ENCODE data around the gene MAP7D1.
"Not testable (repeated sequence)": the region's sequence is repeated elsewhere in the genome, so short reads cannot be mapped to it uniquely, and the experiment has no call there.

The MAP7D1 gene

GRCh38 chr1:36151845-36152203 is 4.1 kb upstream of the MAP7D1 start:
- no peak for DNase-seq (ENCODE audit: low spot score)

- DNase-seq (ENCODE audit: low spot score): no peak
Observed at GRCh38 chr1:36153476-36153875, 2.5 kb upstream of the MAP7D1 start.

- no peak for DNase-seq (ENCODE audit: low spot score)
Observed at GRCh38 chr1:36154335-36154734, 1.6 kb upstream of the MAP7D1 start.

- DNase-seq (ENCODE audit: low spot score): no peak
Observed at GRCh38 chr1:36154765-36155407, 1.1 kb upstream of the MAP7D1 start.

GRCh38 chr1:36156329-36157114 is 562 bp downstream of the MAP7D1 start:
- DNase-seq (ENCODE audit: low spot score): peak; percentile 81

GRCh38 chr1:36157115-36157903 is 1.3 kb downstream of the MAP7D1 start:
- no peak for DNase-seq (ENCODE audit: low spot score)

GRCh38 chr1:36157973-36158826 is 2.2 kb downstream of the MAP7D1 start:
- no peak for DNase-seq (ENCODE audit: low spot score)

- DNase-seq (ENCODE audit: low spot score): not testable (repeated sequence)
Observed at GRCh38 chr1:36158827-36159252, 2.9 kb downstream of the MAP7D1 start.

GRCh38 chr1:36159614-36160387 is 3.8 kb downstream of the MAP7D1 start:
- no peak for DNase-seq (ENCODE audit: low spot score)

GRCh38 chr1:36160388-36160948 is 4.5 kb downstream of the MAP7D1 start:
- DNase-seq (ENCODE audit: low spot score): no peak

GRCh38 chr1:36160949-36161485 is 5.1 kb downstream of the MAP7D1 start:
- peak; percentile 70 for DNase-seq (ENCODE audit: low spot score)

- no peak for DNase-seq (ENCODE audit: low spot score)
Observed at GRCh38 chr1:36161641-36162531, 5.9 kb downstream of the MAP7D1 start.

GRCh38 chr1:36162680-36163239 is 6.8 kb downstream of the MAP7D1 start:
- DNase-seq (ENCODE audit: low spot score): no peak

- DNase-seq (ENCODE audit: low spot score): no peak
Observed at GRCh38 chr1:36163426-36163825, 7.5 kb downstream of the MAP7D1 start.

- DNase-seq (ENCODE audit: low spot score): no peak
Observed at GRCh38 chr1:36164361-36164760, 8.4 kb downstream of the MAP7D1 start.

- no peak for DNase-seq (ENCODE audit: low spot score)
Observed at GRCh38 chr1:36165145-36165544, 9.2 kb downstream of the MAP7D1 start.

- DNase-seq (ENCODE audit: low spot score): no peak
Observed at GRCh38 chr1:36166136-36166535, 10.2 kb downstream of the MAP7D1 start.

GRCh38 chr1:36166938-36167905 is 11.3 kb downstream of the MAP7D1 start:
- no peak for DNase-seq (ENCODE audit: low spot score)
